Measurements from ENCODE around the gene C1orf226. TPM values are rescaled to one million over a fixed set of nuclear protein-coding genes. Genes with fewer than 3 reads are reported as not detected.

C1orf226 gene
- total RNA-seq, 1 experiment from 2014 or later = 7.7 TPM

DNA sequence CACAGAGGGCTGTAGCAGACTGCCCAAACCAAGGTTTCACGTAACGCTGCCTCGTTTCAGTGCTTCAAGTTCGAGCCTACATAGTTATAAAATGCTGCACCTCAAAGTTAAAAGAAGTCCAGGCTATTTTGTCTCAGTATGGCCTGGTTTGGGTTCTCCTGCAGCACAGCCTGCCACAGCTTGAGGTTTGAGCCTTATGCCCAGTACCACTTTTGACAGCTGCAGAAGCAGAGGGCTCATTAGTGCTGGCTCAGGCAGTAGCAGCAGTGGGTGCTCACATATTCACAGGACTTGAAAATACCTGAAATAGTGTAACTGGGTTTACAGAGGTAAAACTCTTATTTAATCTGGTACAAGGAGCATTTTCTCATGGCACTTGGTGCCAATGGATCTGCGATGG, 20.2 kb upstream of the C1orf226 start:
- Histone ChIP-seq H3K36me3 (ENCODE audit: control insufficient read depth in 1 of 2, insufficient read depth in 2 of 2, low read length in 2 of 2) (peaks cover 0 to 3% of the 10 kb centered on the region in 2 experiments; a peak in 1 of 4 replicates), H3K9me3 (ENCODE audit: control insufficient read depth in 1 of 2, insufficient read depth in 1 of 2, low read depth in 1 of 2, low read length in 2 of 2) (no peaks in the 10 kb centered on the region), H3K4me1 (ENCODE audit: control insufficient read depth in 1 of 2, insufficient read depth in 2 of 2, low read length in 2 of 2) (no peaks in the 10 kb centered on the region), H3K79me2 (ENCODE audit: insufficient read depth, low read length) (no peaks in the 10 kb centered on the region), H3K4me3 (replicated peaks in 1 of 2; ENCODE audit: low read depth in 1 of 2, low read length in 2 of 2) (no peak overlapping the region), H3K9ac (ENCODE audit: low read length) (no peak overlapping the region), H3K27ac (ENCODE audit: low read depth, low read length) (no peak overlapping the region), H4K20me1 (ENCODE audit: insufficient read depth) (no peaks in the 10 kb centered on the region), H3K9me2 (ENCODE audit: insufficient read depth) (no peaks in the 10 kb centered on the region), H3K27me3 (ENCODE audit: insufficient read depth, low read length) (no peaks in the 10 kb centered on the region), H2AFZ (ENCODE audit: low read depth, low read length, poor library complexity, severe bottlenecking) (no peak overlapping the region), H3K4me2 (ENCODE audit: low read length) (no peak overlapping the region)
- CTCF ChIA-PET = no interaction called here
- TF ChIP-seq, protein P1, sequence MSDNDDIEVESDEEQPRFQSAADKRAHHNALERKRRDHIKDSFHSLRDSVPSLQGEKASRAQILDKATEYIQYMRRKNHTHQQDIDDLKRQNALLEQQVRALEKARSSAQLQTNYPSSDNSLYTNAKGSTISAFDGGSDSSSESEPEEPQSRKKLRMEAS (IDR thresholded peaks at IDR 0.05) = no peak
- TF ChIP-seq RAD21 (IDR thresholded peaks at IDR 0.05; ENCODE audit: low read depth) = no peak
- intact Hi-C loops (cut with micrococcal nuclease) = no loop called here
- DNase-seq (ENCODE audit: low read depth, low spot score) (no peak), ATAC-seq (no peak)
- RAD21 ChIA-PET (ENCODE audit: low non-redundant PET in 1 of 2, low total read pairs in 2 of 2, uncharacterized antibody in 2 of 2, unreplicated experiment in 2 of 2) = no interaction called here
- POLR2A ChIA-PET = no interaction called here
- no TSS peak for BruUV-seq (replicated peaks)

DNA sequence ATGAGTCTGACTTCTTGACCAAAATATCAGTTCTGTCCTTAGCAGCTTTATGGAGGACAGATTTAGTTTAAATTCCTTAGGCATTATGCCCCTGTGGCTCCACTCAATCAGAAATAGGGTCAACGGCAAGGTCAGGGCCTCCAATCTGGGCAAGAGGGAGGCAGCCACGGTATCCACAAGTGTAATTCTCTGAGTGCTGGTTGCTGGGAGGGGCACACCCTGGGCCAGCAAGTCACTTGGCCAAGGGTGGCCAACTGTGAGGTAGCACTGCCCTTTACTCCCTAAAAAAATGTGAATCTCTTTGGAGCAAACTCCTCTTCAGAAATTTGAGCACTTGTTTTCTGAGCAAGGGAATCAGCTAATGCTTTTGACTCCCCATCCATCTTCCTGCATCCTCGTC, 17.7 kb upstream of the C1orf226 start:
- Histone ChIP-seq H3K36me3 (ENCODE audit: control insufficient read depth in 1 of 2, insufficient read depth in 2 of 2, low read length in 2 of 2) (peaks cover 0 to 3% of the 10 kb centered on the region in 2 experiments; a peak in 1 of 4 replicates), H3K4me3 (replicated peaks in 1 of 2; ENCODE audit: low read depth in 1 of 2, low read length in 2 of 2) (no peak overlapping the region), H3K9me3 (ENCODE audit: control insufficient read depth in 1 of 2, insufficient read depth in 1 of 2, low read depth in 1 of 2, low read length in 2 of 2) (no peaks in the 10 kb centered on the region), H3K4me1 (ENCODE audit: control insufficient read depth in 1 of 2, insufficient read depth in 2 of 2, low read length in 2 of 2) (peaks cover 0 to 6% of the 10 kb centered on the region in 2 experiments; a peak in 1 of 4 replicates), H3K4me2 (ENCODE audit: low read length) (no peak overlapping the region), H3K79me2 (ENCODE audit: insufficient read depth, low read length) (no peaks in the 10 kb centered on the region), H3K27me3 (ENCODE audit: insufficient read depth, low read length) (no peaks in the 10 kb centered on the region), H4K20me1 (ENCODE audit: insufficient read depth) (no peaks in the 10 kb centered on the region), H2AFZ (ENCODE audit: low read depth, low read length, poor library complexity, severe bottlenecking) (no peak overlapping the region), H3K9me2 (ENCODE audit: insufficient read depth) (no peaks in the 10 kb centered on the region), H3K27ac (ENCODE audit: low read depth, low read length) (no peak overlapping the region), H3K9ac (ENCODE audit: low read length) (no peak overlapping the region)
- ChIA-PET CTCF (no interaction called here), POLR2A (no interaction called here), RAD21 (ENCODE audit: low non-redundant PET in 1 of 2, low total read pairs in 2 of 2, uncharacterized antibody in 2 of 2, unreplicated experiment in 2 of 2) (no interaction called here)
- ATAC-seq = no peak
- intact Hi-C loops (cut with micrococcal nuclease) = no loop called here
- DNase-seq (ENCODE audit: low read depth, low spot score) = no peak
- BruUV-seq (replicated peaks) = no TSS peak
- TF ChIP-seq EZH2phosphoT487 (IDR thresholded peaks at IDR 0.05; ENCODE audit: borderline replicate concordance) (no peak), SRF (IDR thresholded peaks at IDR 0.05; ENCODE audit: low read depth) (no peak), EGR1 (IDR thresholded peaks at IDR 0.05; ENCODE audit: low read depth) (no peak), POLR2A (IDR thresholded peaks at IDR 0.05; ENCODE audit: borderline replicate concordance, extremely low read depth, insufficient read depth, insufficient read length) (no peak), ZNF274 (IDR thresholded peaks at IDR 0.05; ENCODE audit: low read depth, low read length) (no peak), ZFX (IDR thresholded peaks at IDR 0.05) (no peak), FOSL1 (IDR thresholded peaks at IDR 0.05; ENCODE audit: low read depth) (no peak), EZH2 (IDR thresholded peaks at IDR 0.05) (no peak), YY1 (IDR thresholded peaks at IDR 0.05; ENCODE audit: extremely low read depth, insufficient replicate concordance, low read depth, low read length) (no peak)
- TF ChIP-seq, protein P2, sequence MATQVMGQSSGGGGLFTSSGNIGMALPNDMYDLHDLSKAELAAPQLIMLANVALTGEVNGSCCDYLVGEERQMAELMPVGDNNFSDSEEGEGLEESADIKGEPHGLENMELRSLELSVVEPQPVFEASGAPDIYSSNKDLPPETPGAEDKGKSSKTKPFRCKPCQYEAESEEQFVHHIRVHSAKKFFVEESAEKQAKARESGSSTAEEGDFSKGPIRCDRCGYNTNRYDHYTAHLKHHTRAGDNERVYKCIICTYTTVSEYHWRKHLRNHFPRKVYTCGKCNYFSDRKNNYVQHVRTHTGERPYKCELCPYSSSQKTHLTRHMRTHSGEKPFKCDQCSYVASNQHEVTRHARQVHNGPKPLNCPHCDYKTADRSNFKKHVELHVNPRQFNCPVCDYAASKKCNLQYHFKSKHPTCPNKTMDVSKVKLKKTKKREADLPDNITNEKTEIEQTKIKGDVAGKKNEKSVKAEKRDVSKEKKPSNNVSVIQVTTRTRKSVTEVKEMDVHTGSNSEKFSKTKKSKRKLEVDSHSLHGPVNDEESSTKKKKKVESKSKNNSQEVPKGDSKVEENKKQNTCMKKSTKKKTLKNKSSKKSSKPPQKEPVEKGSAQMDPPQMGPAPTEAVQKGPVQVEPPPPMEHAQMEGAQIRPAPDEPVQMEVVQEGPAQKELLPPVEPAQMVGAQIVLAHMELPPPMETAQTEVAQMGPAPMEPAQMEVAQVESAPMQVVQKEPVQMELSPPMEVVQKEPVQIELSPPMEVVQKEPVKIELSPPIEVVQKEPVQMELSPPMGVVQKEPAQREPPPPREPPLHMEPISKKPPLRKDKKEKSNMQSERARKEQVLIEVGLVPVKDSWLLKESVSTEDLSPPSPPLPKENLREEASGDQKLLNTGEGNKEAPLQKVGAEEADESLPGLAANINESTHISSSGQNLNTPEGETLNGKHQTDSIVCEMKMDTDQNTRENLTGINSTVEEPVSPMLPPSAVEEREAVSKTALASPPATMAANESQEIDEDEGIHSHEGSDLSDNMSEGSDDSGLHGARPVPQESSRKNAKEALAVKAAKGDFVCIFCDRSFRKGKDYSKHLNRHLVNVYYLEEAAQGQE (IDR thresholded peaks at IDR 0.05; ENCODE audit: low read depth) = no peak
- TF ChIP-seq, protein P3, sequence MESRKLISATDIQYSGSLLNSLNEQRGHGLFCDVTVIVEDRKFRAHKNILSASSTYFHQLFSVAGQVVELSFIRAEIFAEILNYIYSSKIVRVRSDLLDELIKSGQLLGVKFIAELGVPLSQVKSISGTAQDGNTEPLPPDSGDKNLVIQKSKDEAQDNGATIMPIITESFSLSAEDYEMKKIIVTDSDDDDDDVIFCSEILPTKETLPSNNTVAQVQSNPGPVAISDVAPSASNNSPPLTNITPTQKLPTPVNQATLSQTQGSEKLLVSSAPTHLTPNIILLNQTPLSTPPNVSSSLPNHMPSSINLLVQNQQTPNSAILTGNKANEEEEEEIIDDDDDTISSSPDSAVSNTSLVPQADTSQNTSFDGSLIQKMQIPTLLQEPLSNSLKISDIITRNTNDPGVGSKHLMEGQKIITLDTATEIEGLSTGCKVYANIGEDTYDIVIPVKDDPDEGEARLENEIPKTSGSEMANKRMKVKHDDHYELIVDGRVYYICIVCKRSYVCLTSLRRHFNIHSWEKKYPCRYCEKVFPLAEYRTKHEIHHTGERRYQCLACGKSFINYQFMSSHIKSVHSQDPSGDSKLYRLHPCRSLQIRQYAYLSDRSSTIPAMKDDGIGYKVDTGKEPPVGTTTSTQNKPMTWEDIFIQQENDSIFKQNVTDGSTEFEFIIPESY (IDR thresholded peaks at IDR 0.05; ENCODE audit: extremely low read depth, insufficient replicate concordance, low read length) = no peak
- TF ChIP-seq, protein P4, sequence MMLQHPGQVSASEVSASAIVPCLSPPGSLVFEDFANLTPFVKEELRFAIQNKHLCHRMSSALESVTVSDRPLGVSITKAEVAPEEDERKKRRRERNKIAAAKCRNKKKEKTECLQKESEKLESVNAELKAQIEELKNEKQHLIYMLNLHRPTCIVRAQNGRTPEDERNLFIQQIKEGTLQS (IDR thresholded peaks at IDR 0.05) = no peak

All from HCT116 (cell line).